ENCODE measurements around the gene C22orf31.
A peak's percentile ranks its signal among the peaks of the same experiment; 100 is the strongest.

Gene C22orf31

DNA sequence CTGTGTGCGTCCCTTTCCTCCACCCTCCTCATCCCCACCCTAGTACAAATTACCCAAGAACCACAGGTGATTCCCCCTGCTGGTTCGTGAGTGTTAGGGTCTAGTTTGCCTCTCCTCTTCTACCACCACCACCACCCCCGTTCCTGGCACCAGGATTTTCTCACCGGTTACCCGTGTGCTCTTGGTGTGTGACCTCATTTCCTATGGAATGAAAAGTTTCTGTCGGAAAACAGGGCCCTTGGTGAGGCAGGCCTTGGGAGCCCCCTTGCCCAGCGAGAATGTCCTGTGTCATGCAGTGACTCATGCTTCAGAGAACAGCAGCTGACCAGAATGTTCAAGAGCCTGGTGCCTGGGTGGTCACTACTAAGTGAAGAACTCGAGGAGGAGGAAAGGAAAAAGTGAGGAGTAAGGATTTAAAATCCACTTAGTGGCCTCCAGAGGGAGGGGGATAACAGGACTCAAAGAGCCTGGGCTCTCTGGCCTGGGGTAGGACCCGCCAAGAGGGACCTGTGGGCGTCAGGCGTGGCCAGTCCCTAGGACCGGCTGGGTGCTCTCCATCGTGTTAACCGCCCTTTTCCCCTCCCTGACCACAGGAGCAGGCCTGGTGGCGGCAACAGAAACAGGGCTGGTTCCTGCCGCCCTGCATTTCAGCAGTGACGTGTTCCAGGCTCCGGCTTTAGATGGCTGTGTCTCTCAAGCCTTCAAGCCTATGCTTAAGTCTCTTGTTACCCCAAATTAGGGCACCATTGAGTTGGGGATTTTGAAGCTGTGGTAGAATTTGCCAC, 30.2 kb downstream of the C22orf31 start:
- peak overlapping the region; percentile 53 for H3K27ac ChIP-seq
- TF ChIP-seq, protein P1, sequence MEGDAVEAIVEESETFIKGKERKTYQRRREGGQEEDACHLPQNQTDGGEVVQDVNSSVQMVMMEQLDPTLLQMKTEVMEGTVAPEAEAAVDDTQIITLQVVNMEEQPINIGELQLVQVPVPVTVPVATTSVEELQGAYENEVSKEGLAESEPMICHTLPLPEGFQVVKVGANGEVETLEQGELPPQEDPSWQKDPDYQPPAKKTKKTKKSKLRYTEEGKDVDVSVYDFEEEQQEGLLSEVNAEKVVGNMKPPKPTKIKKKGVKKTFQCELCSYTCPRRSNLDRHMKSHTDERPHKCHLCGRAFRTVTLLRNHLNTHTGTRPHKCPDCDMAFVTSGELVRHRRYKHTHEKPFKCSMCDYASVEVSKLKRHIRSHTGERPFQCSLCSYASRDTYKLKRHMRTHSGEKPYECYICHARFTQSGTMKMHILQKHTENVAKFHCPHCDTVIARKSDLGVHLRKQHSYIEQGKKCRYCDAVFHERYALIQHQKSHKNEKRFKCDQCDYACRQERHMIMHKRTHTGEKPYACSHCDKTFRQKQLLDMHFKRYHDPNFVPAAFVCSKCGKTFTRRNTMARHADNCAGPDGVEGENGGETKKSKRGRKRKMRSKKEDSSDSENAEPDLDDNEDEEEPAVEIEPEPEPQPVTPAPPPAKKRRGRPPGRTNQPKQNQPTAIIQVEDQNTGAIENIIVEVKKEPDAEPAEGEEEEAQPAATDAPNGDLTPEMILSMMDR (conservative IDR thresholded peaks at IDR 0.05), result 0 out of 2 replicates have a peak, but pooled peaks have one; percentile 2
- TF ChIP-seq ZFX (IDR thresholded peaks at IDR 0.05), result no peak

DNA sequence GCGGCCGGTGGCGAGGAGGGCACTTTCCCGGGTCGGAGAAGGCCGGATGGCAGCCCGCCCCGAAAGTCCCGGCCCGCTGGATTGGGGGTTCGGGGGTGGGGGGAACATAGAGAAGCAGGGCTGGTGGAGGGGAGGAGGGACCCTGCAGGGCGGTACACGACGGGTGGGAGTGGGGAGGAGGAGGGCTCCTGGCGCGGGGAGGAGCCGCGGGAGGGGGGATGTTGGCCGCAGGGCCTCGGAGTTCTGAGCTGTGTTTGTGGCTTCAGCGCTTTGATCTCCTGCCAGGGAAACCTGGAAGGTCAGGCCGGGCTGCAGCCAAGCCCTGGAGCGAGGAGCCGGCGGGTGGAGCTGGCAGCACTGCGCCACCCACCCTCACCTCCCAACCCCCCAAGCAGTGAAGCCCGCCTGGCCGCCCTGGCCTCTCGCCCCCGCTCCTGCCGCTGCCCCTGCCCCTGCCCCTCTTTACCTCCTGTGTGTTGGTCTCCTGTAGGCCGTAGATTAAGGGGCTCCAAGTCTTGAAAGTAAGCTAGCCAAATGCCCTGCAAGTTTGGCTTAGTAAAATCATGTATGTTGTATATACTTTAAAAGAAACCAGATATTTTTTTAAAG, 30.9 kb downstream of the C22orf31 start:
- peak overlapping the region; percentile 53 for H3K27ac ChIP-seq
- no peak for TF ChIP-seq ZFX (IDR thresholded peaks at IDR 0.05)
- TF ChIP-seq, protein P1 (conservative IDR thresholded peaks at IDR 0.05), result no peak

DNA sequence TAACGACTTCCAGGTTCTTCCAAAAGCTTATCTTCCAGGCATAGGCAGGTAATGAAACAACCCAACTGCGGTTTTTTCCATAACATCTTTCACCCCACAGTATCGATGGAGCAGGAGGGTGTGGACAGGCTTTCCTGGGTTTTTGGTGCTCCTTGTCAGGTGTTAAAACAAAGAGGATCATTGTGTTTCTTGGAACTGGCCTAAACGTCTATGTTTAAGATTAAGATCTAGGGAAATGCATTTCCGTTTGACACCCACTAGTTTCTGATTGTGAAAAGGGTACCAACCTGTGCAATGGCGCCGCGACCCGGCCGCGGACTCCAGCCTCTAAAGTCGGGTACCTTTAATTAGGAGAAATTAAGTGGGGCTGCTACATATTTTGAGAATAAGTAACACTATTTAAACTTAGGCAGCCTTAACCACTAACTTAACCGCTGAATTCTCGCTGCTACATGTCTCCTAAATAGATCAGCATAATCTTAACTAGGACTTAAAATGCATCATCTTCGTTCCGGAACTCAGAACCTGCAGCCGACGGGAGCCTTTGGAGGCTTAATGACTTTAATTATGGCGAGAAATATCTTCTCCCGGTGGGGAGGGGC, 31.5 kb downstream of the C22orf31 start:
- peak overlapping the region; percentile 53 for H3K27ac ChIP-seq
- TF ChIP-seq ZFX (IDR thresholded peaks at IDR 0.05), result no peak
- TF ChIP-seq, protein P1 (conservative IDR thresholded peaks at IDR 0.05), result no peak

DNA sequence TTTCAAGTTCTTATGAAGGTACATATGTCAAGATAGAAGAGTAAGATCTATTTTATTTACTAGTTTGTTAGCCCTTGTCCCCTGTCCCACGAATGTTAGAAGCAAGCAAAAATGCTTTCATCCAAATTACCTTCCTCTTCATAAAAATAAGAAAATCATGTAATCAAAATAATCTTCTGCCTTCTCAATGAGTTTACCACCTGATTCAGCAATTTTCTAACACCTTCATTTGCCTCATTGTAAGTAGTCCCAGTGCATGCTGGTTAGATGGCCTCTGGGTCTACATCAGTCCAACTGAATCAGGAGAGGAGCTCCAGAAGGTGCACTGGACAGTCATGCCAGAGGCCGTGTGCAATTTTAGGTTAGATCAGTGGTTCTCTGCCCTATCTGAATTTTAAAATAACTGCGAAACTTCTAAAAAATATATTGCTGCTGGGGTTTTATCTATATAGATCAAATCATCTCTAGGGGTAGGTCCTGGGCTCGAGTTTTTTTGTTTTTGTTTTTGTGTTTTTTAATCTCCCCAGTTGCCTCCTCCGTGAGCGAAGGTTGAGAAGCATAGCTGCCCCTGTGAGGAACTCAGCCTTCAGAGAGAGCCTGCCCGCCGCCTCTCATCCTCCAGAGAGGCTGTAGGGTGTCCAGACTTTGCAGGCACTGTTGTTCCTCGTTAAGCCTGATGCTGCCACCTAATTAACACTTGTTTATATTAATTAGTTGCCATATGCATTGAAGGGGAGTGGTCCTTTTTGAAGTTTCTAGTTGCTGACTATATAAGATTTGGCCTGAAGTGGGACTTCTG, 32.2 kb downstream of the C22orf31 start:
- H3K27ac ChIP-seq, result peak overlapping the region; percentile 53; the same call in 1 of the 2 replicates
- TF ChIP-seq ZFX (IDR thresholded peaks at IDR 0.05), result no peak
- TF ChIP-seq, protein P1 (conservative IDR thresholded peaks at IDR 0.05), result no peak

DNA sequence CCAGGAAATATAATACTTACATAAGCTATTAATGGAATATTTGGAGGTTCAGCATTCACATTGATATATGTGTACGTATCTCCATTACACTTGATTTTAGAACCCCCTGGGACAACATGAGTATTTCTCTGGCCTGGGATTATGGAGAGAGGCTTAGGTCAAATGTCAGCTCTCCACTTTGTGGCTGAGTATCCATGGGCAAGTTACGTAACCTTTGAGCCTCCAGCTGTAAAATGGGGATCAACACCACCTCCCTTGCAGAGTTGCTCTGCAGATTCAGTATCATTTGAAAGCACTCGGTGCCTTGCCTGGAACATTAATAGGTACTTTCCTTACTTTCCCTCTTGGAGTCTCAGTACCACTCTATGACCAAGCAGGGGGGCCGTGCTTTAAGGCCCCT, 33.2 kb downstream of the C22orf31 start:
- no peak overlapping the region for H3K27ac ChIP-seq
- TF ChIP-seq, protein P1 (conservative IDR thresholded peaks at IDR 0.05), result no peak
- TF ChIP-seq ZFX (IDR thresholded peaks at IDR 0.05), result no peak

DNA sequence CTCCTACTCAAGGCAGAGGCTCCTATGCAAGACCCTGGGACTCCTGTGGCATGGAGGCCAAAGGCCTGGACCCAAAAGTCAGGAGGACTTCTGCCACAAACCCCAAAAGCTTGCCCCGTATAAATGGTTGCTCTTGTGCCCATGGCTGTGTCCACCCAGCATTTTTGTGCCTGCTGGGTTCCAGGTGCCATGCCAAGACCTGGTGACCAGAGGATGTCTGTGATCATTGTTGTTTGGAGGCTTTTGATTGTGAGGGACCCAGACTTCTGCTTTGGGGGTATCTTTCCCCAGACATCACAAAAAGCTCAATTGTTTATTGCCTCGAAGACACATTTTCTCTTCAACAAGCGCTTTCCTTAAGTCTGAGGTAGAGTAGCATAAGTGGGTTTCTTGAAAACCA, 35.1 kb downstream of the C22orf31 start:
- TF ChIP-seq, protein P1 (conservative IDR thresholded peaks at IDR 0.05), result no peak
- no peak overlapping the region for H3K27ac ChIP-seq
